MM.1S (cell line): Measurements from ENCODE around the gene VPS4A.

Source experiments
- DNase-seq: peaks from one replicate; pipeline ENCODE4 v3.0.0-alpha.2; 2015
- H2AFZ ChIP-seq: fragments of 300-600 bp; sonication (generic); 2 replicates; pipeline ENCODE4 v1.6.0; 2016; ENCODE audit warnings: antibody characterized with exemption, low read length
- H3F3A ChIP-seq: fragments of 300-600 bp; sonication (generic); 2 replicates; pipeline ENCODE4 v1.6.1; 2016; ENCODE audit warnings: mild to moderate bottlenecking, antibody characterized with exemption, low read length, moderate library complexity, mixed read lengths; ENCODE audit not compliant: insufficient read depth
- H3K27ac ChIP-seq: fragments of 300-600 bp; sonication (generic); 2 replicates; pipeline ENCODE4 v1.5.1; 2016; ENCODE audit warnings: mild to moderate bottlenecking, low read length
- H3K27me3 ChIP-seq: fragments of 300-600 bp; sonication (generic); replicated peaks from 2 replicates; pipeline ENCODE4 v1.6.0; 2016; ENCODE audit warnings: low read length; ENCODE audit not compliant: insufficient read depth
- H3K36me3 ChIP-seq: fragments of 300-600 bp; sonication (generic); replicated peaks from 2 replicates; pipeline ENCODE4 v1.6.1; 2016; ENCODE audit warnings: mild to moderate bottlenecking, low read length, mixed read lengths; ENCODE audit not compliant: insufficient read depth
- H3K4me1 ChIP-seq: fragments of 300-600 bp; sonication (generic); 2 replicates; pipeline ENCODE4 v1.6.1; 2016; ENCODE audit warnings: low read length, mixed read lengths
- H3K4me2 ChIP-seq: fragments of 300-600 bp; sonication (generic); 2 replicates; pipeline ENCODE4 v1.6.0; 2016; ENCODE audit warnings: low read depth, low read length
- H3K4me3 ChIP-seq: fragments of 300-600 bp; sonication (generic); 2 replicates; pipeline ENCODE4 v1.5.1; 2016; ENCODE audit warnings: low read length, mixed read lengths
- H3K79me2 ChIP-seq: fragments of 300-600 bp; sonication (generic); 2 replicates; pipeline ENCODE4 v1.6.1; 2016; ENCODE audit warnings: mixed run types, low read length, mixed read lengths
- H3K9ac ChIP-seq: fragments of 300-600 bp; sonication (generic); 2 replicates; pipeline ENCODE4 v1.6.1; 2016; ENCODE audit warnings: low read length, mixed read lengths
- H3K9me2 ChIP-seq: fragments of 300-600 bp; sonication (generic); replicated peaks from 2 replicates; pipeline ENCODE4 v1.6.1; 2016; ENCODE audit warnings: mild to moderate bottlenecking, low read length, mixed read lengths; ENCODE audit not compliant: insufficient read depth
- H3K9me3 ChIP-seq: fragments of 300-600 bp; sonication (generic); replicated peaks from 2 replicates; pipeline ENCODE4 v1.6.1; 2016; ENCODE audit warnings: mild to moderate bottlenecking, low read length, mixed read lengths; ENCODE audit not compliant: insufficient read depth
- H4K20me1 ChIP-seq: fragments of 300-600 bp; sonication (generic); 2 replicates; pipeline ENCODE4 v1.6.1; 2016; ENCODE audit warnings: mild to moderate bottlenecking, low read length, moderate library complexity, mixed read lengths; ENCODE audit not compliant: insufficient read depth
- CTCF ChIP-seq: fragments of 300-600 bp; sonication (generic); IDR thresholded peaks from 2 replicates; pipeline ENCODE4 v1.5.1; 2016; ENCODE audit warnings: antibody characterized with exemption, low read length, mixed read lengths
- EZH2 ChIP-seq: fragments of 300-600 bp; sonication (generic); optimal IDR thresholded peaks from 2 replicates; pipeline ENCODE3; 2017; ENCODE audit warnings: low read depth, mild to moderate bottlenecking, antibody characterized with exemption, low read length, mixed read lengths
- EZH2phosphoT487 ChIP-seq: fragments of 300-600 bp; sonication (generic); IDR thresholded peaks from 2 replicates; pipeline ENCODE4 v1.6.1; 2018; ENCODE audit warnings: antibody characterized with exemption, low read length

Gene VPS4A

GRCh38 chr16:69301187-69301586, 10.0 kb upstream of the VPS4A start:
- no peak overlapping the region for H3K4me3 ChIP-seq
- H3K79me2 ChIP-seq = no peaks in the 10 kb centered on the region
- H3K9me3 ChIP-seq = no peaks in the 10 kb centered on the region
- TF ChIP-seq EZH2phosphoT487 = no peak
- TF ChIP-seq CTCF = no peak
- no peak for TF ChIP-seq EZH2
- H3K9me2 ChIP-seq = no peaks in the 10 kb centered on the region
- no peak for DNase-seq
- H3F3A ChIP-seq = no peaks in the 10 kb centered on the region
- no peaks in the 10 kb centered on the region for H3K27me3 ChIP-seq
- no peaks in the 10 kb centered on the region for H3K36me3 ChIP-seq
- H3K27ac ChIP-seq = no peak overlapping the region
- no peaks in the 10 kb centered on the region for H4K20me1 ChIP-seq
- H3K9ac ChIP-seq = no peak overlapping the region
- no peak overlapping the region for H2AFZ ChIP-seq
- H3K4me1 ChIP-seq = peaks cover 6% of the 10 kb centered on the region; the same call in 1 of the 2 replicates
- no peak overlapping the region for H3K4me2 ChIP-seq

GRCh38 chr16:69301861-69302260, 9.3 kb upstream of the VPS4A start:
- Histone ChIP-seq H3K9ac (no peak overlapping the region), H3K79me2 (no peaks in the 10 kb centered on the region), H3K9me2 (no peaks in the 10 kb centered on the region), H4K20me1 (no peaks in the 10 kb centered on the region), H3F3A (no peaks in the 10 kb centered on the region), H3K27me3 (no peaks in the 10 kb centered on the region), H3K4me3 (no peak overlapping the region), H3K27ac (no peak overlapping the region), H3K36me3 (no peaks in the 10 kb centered on the region), H3K4me1 (peaks cover 6% of the 10 kb centered on the region; the same call in 1 of the 2 replicates), H2AFZ (no peak overlapping the region), H3K4me2 (no peak overlapping the region), H3K9me3 (no peaks in the 10 kb centered on the region)
- DNase-seq = no peak
- no peak for TF ChIP-seq CTCF

- H3F3A ChIP-seq = no peaks in the 10 kb centered on the region
- H3K9me3 ChIP-seq = no peaks in the 10 kb centered on the region
- no peak overlapping the region for H3K4me3 ChIP-seq
- H3K27me3 ChIP-seq = no peaks in the 10 kb centered on the region
- H2AFZ ChIP-seq = no peak overlapping the region
- TF ChIP-seq EZH2phosphoT487 = no peak
- no peak for TF ChIP-seq EZH2
- no peak for TF ChIP-seq CTCF
- H3K79me2 ChIP-seq = no peaks in the 10 kb centered on the region
- no peaks in the 10 kb centered on the region for H4K20me1 ChIP-seq
- H3K36me3 ChIP-seq = no peaks in the 10 kb centered on the region
- H3K9me2 ChIP-seq = no peaks in the 10 kb centered on the region
- H3K9ac ChIP-seq = no peak overlapping the region
- no peak for DNase-seq
- H3K4me1 ChIP-seq = peaks cover 6% of the 10 kb centered on the region; the same call in 1 of the 2 replicates
- no peak overlapping the region for H3K4me2 ChIP-seq
- H3K27ac ChIP-seq = no peak overlapping the region
These were observed 8.8 kb upstream of the VPS4A start for GRCh38 chr16:69302301-69302700.
